ENCODE results near the gene ERMN.
"Not testable (repeated sequence)": the region's sequence is repeated elsewhere in the genome, so short reads cannot be mapped to it uniquely, and the experiment has no call there.

ERMN gene

GRCh38 chr2:157325786-157326185 is at the start of gene ERMN:
TSS of gene ERMN (minus strand) at chr2:157325824. CDS start at chr2:157325642, 182 bp downstream.
- no peak for DNase-seq (ENCODE audit: extremely low read depth in 1 of 2, low read depth in 1 of 2)

- no peak for DNase-seq (ENCODE audit: extremely low read depth in 1 of 2, low read depth in 1 of 2)
Measured at GRCh38 chr2:157375384-157375783, 49.8 kb upstream of the ERMN start.

DNA sequence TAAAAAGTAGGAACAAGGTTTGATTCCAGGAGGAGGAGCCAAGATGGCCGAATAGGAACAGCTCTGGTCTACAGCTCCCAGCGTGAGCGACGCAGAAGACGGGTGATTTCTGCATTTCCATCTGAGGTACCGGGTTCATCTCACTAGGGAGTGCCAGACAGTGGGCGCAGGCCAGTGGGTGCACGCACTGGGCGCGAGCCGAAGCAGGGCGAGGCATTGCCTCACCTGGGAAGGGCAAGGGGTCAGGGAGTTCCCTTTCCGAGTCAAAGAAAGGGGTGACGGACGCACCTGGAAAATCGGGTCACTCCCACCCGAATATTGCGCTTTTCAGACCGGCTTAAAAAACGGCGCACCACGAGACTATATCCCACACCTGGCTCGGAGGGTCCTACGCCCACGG is 42.9 kb upstream of the ERMN start:
- DNase-seq (ENCODE audit: extremely low read depth in 1 of 2, low read depth in 1 of 2): not testable (repeated sequence)

GRCh38 chr2:157367704-157368103 is 42.1 kb upstream of the ERMN start:
- DNase-seq (ENCODE audit: extremely low read depth in 1 of 2, low read depth in 1 of 2): no peak

DNA sequence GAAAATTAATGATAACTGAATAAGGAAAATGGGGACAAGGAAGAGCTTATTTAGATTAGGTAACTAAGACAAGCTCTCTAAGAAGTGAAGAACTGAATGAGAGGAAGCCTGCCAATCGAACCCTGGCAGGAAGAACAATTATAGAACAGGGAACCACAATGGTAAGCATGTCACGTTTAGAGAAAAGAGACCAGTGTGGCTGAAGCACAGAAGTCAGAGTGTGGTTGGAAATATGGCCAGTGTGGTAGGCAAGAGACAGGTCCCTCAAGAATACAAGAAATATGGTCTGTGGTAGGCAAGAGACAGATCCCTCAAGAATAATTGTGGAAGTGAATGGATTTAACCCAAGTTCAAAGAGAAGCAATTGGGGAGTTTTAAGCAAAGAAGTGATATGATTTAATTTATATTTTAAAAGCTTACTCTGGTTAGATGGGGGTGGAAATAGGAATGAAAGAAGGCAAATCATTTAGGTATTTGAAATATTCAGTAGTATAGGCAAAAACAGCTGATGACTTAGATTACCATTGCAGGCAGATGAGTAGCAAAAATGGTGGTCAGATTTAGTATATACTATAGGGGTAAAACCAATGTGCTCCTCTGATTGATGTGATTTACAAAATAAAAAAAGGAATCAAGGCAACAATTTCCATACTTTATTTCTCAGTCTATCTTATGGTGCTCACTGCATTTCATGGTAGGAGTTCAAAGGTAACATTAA is 38.8 kb upstream of the ERMN start:
- no peak for DNase-seq (ENCODE audit: extremely low read depth in 1 of 2, low read depth in 1 of 2)

DNA sequence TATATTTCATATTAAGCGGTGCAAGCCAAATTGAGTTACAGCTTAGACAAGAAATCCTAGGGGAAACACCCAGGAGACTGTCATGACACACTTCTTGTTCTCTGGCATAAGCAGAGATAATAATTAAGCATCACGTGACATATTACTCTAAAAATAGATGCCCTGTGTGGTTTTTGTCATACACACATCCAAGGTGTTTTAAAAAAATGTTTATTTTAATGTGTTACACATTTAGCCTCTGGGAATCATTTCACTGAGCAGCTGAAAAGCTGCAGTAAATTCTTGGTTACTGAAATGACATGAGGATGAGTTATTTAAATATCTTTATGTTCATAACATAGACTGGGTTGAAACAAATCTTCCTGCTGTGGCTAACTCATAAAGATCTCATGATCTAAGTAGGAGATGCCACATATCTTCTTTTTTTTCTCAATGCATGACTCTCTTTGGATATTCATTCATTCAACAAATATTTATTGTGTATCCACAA is 38.0 kb upstream of the ERMN start:
- DNase-seq (ENCODE audit: extremely low read depth in 1 of 2, low read depth in 1 of 2): no peak

GRCh38 chr2:157362627-157363026 is 37.0 kb upstream of the ERMN start:
- no peak for DNase-seq (ENCODE audit: extremely low read depth in 1 of 2, low read depth in 1 of 2)

DNA sequence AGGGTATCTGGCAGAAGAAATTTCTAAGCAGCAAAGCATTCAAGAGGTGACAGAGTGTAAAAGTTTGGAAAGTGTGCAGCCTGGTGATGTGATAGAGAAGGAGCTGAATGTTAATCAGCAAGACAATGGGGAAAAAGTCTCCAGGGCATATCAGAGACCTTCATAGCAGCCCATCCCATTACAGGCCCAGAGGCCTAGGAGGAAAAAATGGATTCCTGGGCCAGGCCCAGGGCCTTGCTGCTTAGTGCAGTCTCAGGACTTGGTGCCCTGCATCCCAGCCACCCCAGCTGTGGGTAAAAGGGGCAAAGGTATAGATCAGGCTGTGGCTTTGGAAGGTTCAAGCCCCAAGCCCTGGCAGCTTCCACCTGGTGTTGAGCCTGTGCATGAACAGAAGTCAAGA is 35.9 kb upstream of the ERMN start:
- no peak for DNase-seq (ENCODE audit: extremely low read depth in 1 of 2, low read depth in 1 of 2)

- DNase-seq (ENCODE audit: extremely low read depth in 1 of 2, low read depth in 1 of 2): no peak
Measured at GRCh38 chr2:157359628-157360027, 34.0 kb upstream of the ERMN start.

GRCh38 chr2:157355618-157356017 is 30.0 kb upstream of the ERMN start:
- no peak for DNase-seq (ENCODE audit: extremely low read depth in 1 of 2, low read depth in 1 of 2)

DNA sequence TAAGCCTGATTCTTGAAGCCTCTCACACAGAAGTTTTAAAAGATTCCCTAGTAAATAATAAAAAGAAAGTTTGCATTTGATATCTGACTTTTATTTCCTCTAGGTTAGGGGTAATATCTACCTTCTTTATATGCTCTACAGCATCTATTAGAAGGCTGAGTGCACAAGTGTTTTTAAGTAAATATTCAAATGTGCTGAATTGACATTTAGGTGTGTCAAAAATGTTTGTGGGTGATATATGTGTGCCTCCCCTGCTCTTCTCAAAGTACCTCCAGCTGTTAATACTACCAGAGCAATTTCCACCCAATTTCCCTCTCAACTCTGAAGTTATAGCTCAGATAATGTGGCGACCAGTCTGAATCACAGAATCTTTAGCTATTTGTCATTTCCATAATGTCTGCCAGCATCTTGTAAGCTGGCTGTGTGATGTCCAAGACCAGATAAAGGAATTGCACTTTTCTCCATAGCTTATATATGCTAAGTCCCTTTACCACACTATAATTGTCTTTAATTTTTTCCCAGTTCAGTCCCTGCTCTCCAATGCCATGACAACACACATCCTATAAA is 24.4 kb upstream of the ERMN start:
- no peak for DNase-seq (ENCODE audit: extremely low read depth in 1 of 2, low read depth in 1 of 2)

DNA sequence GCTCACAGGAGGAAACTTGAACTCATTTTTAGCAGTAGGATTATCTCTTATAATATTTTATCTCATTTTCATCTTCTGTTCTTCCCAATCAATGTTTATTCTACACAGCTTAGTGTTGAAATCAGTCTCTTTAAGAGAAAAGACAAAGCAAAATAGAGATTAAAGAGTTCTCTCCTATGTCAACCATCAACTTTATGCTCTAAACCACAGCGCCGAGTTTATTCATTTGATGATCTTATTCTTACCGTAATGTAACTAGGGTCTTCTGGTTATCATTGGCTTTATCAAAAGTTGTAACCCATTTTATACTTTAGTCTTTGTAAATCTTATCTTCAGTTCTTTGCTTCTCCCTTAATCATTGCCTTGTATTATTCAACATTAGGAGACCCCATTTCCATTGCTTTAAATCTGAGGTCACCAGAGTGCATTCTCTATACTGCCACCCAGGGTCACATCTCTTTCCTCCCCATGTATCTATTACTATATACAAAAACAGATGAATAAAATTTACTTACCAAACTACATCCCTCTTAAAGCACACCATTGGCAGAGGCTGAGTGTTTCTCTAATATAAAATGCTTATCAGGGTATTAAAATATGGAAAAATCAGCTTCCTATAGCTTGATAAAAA is 22.8 kb upstream of the ERMN start:
- DNase-seq (ENCODE audit: extremely low read depth in 1 of 2, low read depth in 1 of 2): no peak

DNA sequence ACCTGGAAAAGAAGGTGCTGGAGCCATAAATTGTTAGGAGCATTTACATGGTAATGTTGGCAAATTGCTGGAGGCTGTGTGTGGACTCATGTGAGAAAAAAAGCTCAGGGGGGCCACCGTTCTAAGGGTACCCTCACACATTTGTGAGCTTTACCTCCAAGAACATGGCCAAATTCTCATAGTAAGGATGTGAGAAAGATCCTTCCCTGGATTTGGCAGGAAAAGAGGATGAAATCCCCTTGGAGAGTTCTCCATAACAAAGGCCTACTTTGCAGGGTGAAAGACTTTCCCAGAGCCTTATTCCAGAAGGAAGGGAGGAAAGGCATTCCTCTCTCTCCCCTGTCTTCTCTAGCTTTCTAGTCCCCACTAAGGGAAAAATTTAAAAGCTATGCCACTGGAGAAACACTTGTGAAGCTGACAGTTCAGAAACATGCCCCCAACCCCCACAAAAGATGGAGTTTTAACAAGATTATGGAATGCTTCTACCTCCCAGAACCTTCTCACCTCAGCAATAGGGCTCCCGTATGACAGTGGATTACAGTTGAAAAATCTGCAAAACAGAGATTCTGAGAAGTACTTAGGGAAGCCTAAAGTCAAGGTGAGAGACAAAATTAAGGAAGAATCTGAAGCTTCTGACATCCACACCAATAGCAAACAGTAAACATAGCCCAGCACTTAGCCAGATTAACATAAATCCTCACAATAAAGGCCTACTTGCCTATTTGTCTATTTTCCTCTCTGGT is 20.2 kb upstream of the ERMN start:
- DNase-seq (ENCODE audit: extremely low read depth in 1 of 2, low read depth in 1 of 2): no peak

DNA sequence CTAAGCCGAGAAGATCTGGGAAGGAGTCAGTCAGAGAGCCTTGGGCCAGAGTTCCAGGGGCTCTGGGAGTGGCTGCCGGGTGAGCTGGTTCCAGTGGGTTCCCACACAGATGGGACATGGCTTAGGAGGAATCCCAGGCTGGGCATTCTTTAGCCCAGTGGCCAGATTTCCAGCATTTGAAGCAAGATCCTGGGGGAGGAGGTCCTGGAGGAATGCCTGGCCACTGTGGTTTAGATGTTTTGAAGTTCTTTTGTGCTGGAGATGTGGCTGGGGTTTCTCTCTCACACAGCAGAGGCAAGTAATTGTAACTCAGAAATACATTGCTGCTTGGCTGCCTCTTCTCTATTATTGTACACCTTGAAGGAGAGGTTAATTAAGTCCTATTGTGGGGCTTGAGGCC is 15.8 kb upstream of the ERMN start:
- DNase-seq (ENCODE audit: extremely low read depth in 1 of 2, low read depth in 1 of 2): not testable (repeated sequence)

GRCh38 chr2:157339965-157340655 is 14.5 kb upstream of the ERMN start:
- no peak for DNase-seq (ENCODE audit: extremely low read depth in 1 of 2, low read depth in 1 of 2)

GRCh38 chr2:157337978-157338377 is 12.4 kb upstream of the ERMN start:
- no peak for DNase-seq (ENCODE audit: extremely low read depth in 1 of 2, low read depth in 1 of 2)

DNA sequence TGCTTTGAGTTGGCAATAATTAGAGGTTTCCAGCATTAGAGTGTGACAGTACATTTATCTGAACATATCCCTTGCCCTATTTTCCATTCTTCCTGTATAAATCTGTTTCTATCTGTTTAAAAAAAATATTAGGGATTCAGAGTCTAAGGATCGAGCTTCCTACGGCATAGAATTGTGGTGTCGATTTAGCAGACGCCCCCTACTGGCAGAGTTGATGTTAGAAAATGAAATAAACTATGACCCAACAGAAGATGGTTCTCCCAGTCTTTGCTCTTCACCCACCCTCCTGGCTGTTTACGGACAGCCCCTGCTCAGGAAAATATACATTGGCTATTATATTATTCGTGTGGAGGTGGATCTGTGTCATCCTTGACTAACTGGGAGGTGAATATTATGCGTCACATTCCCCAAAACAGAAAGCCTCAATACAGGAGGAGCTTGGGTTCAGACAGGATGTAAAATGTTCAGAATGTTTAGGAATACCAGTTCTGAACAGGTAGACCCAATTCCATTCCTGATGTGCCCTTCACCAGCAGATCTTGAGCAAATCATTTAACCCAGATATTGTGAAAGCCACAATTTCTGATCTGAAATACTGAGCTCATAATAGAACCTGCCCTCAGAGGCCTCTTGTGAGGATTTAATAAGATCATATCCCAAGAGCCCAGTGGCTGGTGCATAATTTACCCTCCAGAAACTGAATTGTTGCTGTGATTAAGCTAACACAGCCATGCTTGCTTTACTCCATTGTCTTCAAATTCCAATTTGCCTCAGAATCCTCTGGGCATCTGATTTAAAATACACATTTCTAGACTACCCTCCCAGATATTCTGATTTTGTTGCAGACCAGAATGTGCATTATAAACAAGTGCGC is 10.8 kb upstream of the ERMN start:
- no peak for DNase-seq (ENCODE audit: extremely low read depth in 1 of 2, low read depth in 1 of 2)

GRCh38 chr2:157334797-157335196 is 9.2 kb upstream of the ERMN start:
- DNase-seq (ENCODE audit: extremely low read depth in 1 of 2, low read depth in 1 of 2): no peak

- DNase-seq (ENCODE audit: extremely low read depth in 1 of 2, low read depth in 1 of 2): no peak
Measured at GRCh38 chr2:157334335-157334734, 8.7 kb upstream of the ERMN start.
